ENCODE measurements around the gene NOSIP.
"Not testable (repeated sequence)": the region's sequence is repeated elsewhere in the genome, so short reads cannot be mapped to it uniquely, and the experiment has no call there.

NOSIP gene

GRCh38 chr19:49580264-49581006 is at the start of gene NOSIP:
TSS of gene NOSIP (minus strand) at chr19:49580556. CDS start at chr19:49560691, 19,865 bp downstream.
- peaks cover 4 to 25% (median 21%) of the 10 kb centered on the region in 5 donors for H3K4me1 ChIP-seq (ENCODE audit: control insufficient read depth in 5 of 5, insufficient read depth in 5 of 5, low read length in 5 of 5)
- H3K9me3 ChIP-seq (ENCODE audit: control insufficient read depth in 5 of 5, low read length in 5 of 5): no peaks in the 10 kb centered on the region
- H3K36me3 ChIP-seq (ENCODE audit: control insufficient read depth in 5 of 5, insufficient read depth in 5 of 5, low read length in 5 of 5): peaks cover 0 to 6% (median 4%) of the 10 kb centered on the region in 5 donors
- H3K4me3 ChIP-seq (ENCODE audit: low read depth in 1 of 5, low read length in 5 of 5): peak within 1 kb of the TSS; percentile 70 to 96 (median 75)
- H3K9ac ChIP-seq (ENCODE audit: low read length in 5 of 5): peak within 1 kb of the TSS; percentile 85 to 94 (median 88)
- no peaks in the 10 kb centered on the region for H3K27me3 ChIP-seq (ENCODE audit: control insufficient read depth in 5 of 5, insufficient read depth in 4 of 5, low read length in 5 of 5)
- H3K27ac ChIP-seq (ENCODE audit: low read depth, low read length): peak within 1 kb of the TSS; percentile 87

GRCh38 chr19:49629659-49630058 is 49.3 kb upstream of the NOSIP start:
- no peak overlapping the region for H3K4me3 ChIP-seq (ENCODE audit: low read depth in 1 of 5, low read length in 5 of 5)

GRCh38 chr19:49626226-49626625 is 45.9 kb upstream of the NOSIP start:
- H3K4me1 ChIP-seq (ENCODE audit: control insufficient read depth in 5 of 5, insufficient read depth in 5 of 5, low read length in 5 of 5): peaks cover 6 to 23% (median 16%) of the 10 kb centered on the region in 5 donors
- H3K36me3 ChIP-seq (ENCODE audit: control insufficient read depth in 5 of 5, insufficient read depth in 5 of 5, low read length in 5 of 5): peaks cover 0 to 38% (median 29%) of the 10 kb centered on the region in 5 donors
- no peak overlapping the region for H3K4me3 ChIP-seq (ENCODE audit: low read depth in 1 of 5, low read length in 5 of 5)
- no peak overlapping the region for H3K9ac ChIP-seq (ENCODE audit: low read length in 5 of 5)
- H3K27ac ChIP-seq (ENCODE audit: low read depth, low read length): no peak overlapping the region
- H3K27me3 ChIP-seq (ENCODE audit: control insufficient read depth in 5 of 5, insufficient read depth in 4 of 5, low read length in 5 of 5): no peaks in the 10 kb centered on the region
- no peaks in the 10 kb centered on the region for H3K9me3 ChIP-seq (ENCODE audit: control insufficient read depth in 5 of 5, low read length in 5 of 5)

More at GRCh38 chr19:49629659-49630058, 49.3 kb upstream of the NOSIP start:
- Histone ChIP-seq H3K27ac (ENCODE audit: low read depth, low read length) (no peak overlapping the region), H3K36me3 (ENCODE audit: control insufficient read depth in 5 of 5, insufficient read depth in 5 of 5, low read length in 5 of 5) (peaks cover 0 to 24% (median 19%) of the 10 kb centered on the region in 5 donors), H3K9ac (ENCODE audit: low read length in 5 of 5) (no peak overlapping the region), H3K9me3 (ENCODE audit: control insufficient read depth in 5 of 5, low read length in 5 of 5) (no peaks in the 10 kb centered on the region), H3K4me1 (ENCODE audit: control insufficient read depth in 5 of 5, insufficient read depth in 5 of 5, low read length in 5 of 5) (peaks cover 7 to 29% (median 21%) of the 10 kb centered on the region in 5 donors), H3K27me3 (ENCODE audit: control insufficient read depth in 5 of 5, insufficient read depth in 4 of 5, low read length in 5 of 5) (no peaks in the 10 kb centered on the region)

GRCh38 chr19:49624967-49625910 is 44.9 kb upstream of the NOSIP start:
- no peak overlapping the region for H3K9ac ChIP-seq (ENCODE audit: low read length in 5 of 5)
- H3K9me3 ChIP-seq (ENCODE audit: control insufficient read depth in 5 of 5, low read length in 5 of 5): no peaks in the 10 kb centered on the region
- peaks cover 0 to 44% (median 30%) of the 10 kb centered on the region in 5 donors for H3K36me3 ChIP-seq (ENCODE audit: control insufficient read depth in 5 of 5, insufficient read depth in 5 of 5, low read length in 5 of 5)
- no peak overlapping the region for H3K4me3 ChIP-seq (ENCODE audit: low read depth in 1 of 5, low read length in 5 of 5)
- H3K27me3 ChIP-seq (ENCODE audit: control insufficient read depth in 5 of 5, insufficient read depth in 4 of 5, low read length in 5 of 5): no peaks in the 10 kb centered on the region
- peaks cover 0 to 16% (median 9%) of the 10 kb centered on the region in 5 donors for H3K4me1 ChIP-seq (ENCODE audit: control insufficient read depth in 5 of 5, insufficient read depth in 5 of 5, low read length in 5 of 5)
- no peak overlapping the region for H3K27ac ChIP-seq (ENCODE audit: low read depth, low read length)

- H3K9ac ChIP-seq (ENCODE audit: low read length in 5 of 5); H3K27me3 ChIP-seq (ENCODE audit: control insufficient read depth in 5 of 5, insufficient read depth in 4 of 5, low read length in 5 of 5); H3K4me3 ChIP-seq (ENCODE audit: low read depth in 1 of 5, low read length in 5 of 5); H3K27ac ChIP-seq (ENCODE audit: low read depth, low read length); H3K9me3 ChIP-seq (ENCODE audit: control insufficient read depth in 5 of 5, low read length in 5 of 5): not testable (repeated sequence)
- peaks cover 0 to 67% (median 47%) of the 10 kb centered on the region in 5 donors for H3K36me3 ChIP-seq (ENCODE audit: control insufficient read depth in 5 of 5, insufficient read depth in 5 of 5, low read length in 5 of 5)
- H3K4me1 ChIP-seq (ENCODE audit: control insufficient read depth in 5 of 5, insufficient read depth in 5 of 5, low read length in 5 of 5): peaks cover 0 to 29% (median 16%) of the 10 kb centered on the region in 5 donors
Measured at GRCh38 chr19:49617860-49618259, 37.5 kb upstream of the NOSIP start.

GRCh38 chr19:49616945-49617344 is 36.6 kb upstream of the NOSIP start:
- Histone ChIP-seq H3K27me3 (ENCODE audit: control insufficient read depth in 5 of 5, insufficient read depth in 4 of 5, low read length in 5 of 5) (no peaks in the 10 kb centered on the region), H3K4me3 (ENCODE audit: low read depth in 1 of 5, low read length in 5 of 5) (no peak overlapping the region), H3K27ac (ENCODE audit: low read depth, low read length) (no peak overlapping the region), H3K9me3 (ENCODE audit: control insufficient read depth in 5 of 5, low read length in 5 of 5) (no peaks in the 10 kb centered on the region), H3K4me1 (ENCODE audit: control insufficient read depth in 5 of 5, insufficient read depth in 5 of 5, low read length in 5 of 5) (peaks cover 0 to 32% (median 23%) of the 10 kb centered on the region in 5 donors), H3K9ac (ENCODE audit: low read length in 5 of 5) (no peak overlapping the region), H3K36me3 (ENCODE audit: control insufficient read depth in 5 of 5, insufficient read depth in 5 of 5, low read length in 5 of 5) (peaks cover 0 to 68% (median 46%) of the 10 kb centered on the region in 5 donors)

GRCh38 chr19:49616532-49616931 is 36.2 kb upstream of the NOSIP start:
- Histone ChIP-seq H3K9ac (ENCODE audit: low read length in 5 of 5) (no peak overlapping the region), H3K9me3 (ENCODE audit: control insufficient read depth in 5 of 5, low read length in 5 of 5) (no peaks in the 10 kb centered on the region), H3K27ac (ENCODE audit: low read depth, low read length) (no peak overlapping the region), H3K4me1 (ENCODE audit: control insufficient read depth in 5 of 5, insufficient read depth in 5 of 5, low read length in 5 of 5) (peaks cover 0 to 28% (median 24%) of the 10 kb centered on the region in 5 donors), H3K27me3 (ENCODE audit: control insufficient read depth in 5 of 5, insufficient read depth in 4 of 5, low read length in 5 of 5) (no peaks in the 10 kb centered on the region), H3K36me3 (ENCODE audit: control insufficient read depth in 5 of 5, insufficient read depth in 5 of 5, low read length in 5 of 5) (peaks cover 0 to 64% (median 42%) of the 10 kb centered on the region in 5 donors), H3K4me3 (ENCODE audit: low read depth in 1 of 5, low read length in 5 of 5) (no peak overlapping the region)

- peaks cover 0 to 60% (median 42%) of the 10 kb centered on the region in 5 donors for H3K36me3 ChIP-seq (ENCODE audit: control insufficient read depth in 5 of 5, insufficient read depth in 5 of 5, low read length in 5 of 5)
- no peak overlapping the region for H3K9ac ChIP-seq (ENCODE audit: low read length in 5 of 5)
- H3K9me3 ChIP-seq (ENCODE audit: control insufficient read depth in 5 of 5, low read length in 5 of 5): no peaks in the 10 kb centered on the region
- H3K4me1 ChIP-seq (ENCODE audit: control insufficient read depth in 5 of 5, insufficient read depth in 5 of 5, low read length in 5 of 5): peaks cover 0 to 25% (median 24%) of the 10 kb centered on the region in 5 donors
- no peaks in the 10 kb centered on the region for H3K27me3 ChIP-seq (ENCODE audit: control insufficient read depth in 5 of 5, insufficient read depth in 4 of 5, low read length in 5 of 5)
- no peak overlapping the region for H3K4me3 ChIP-seq (ENCODE audit: low read depth in 1 of 5, low read length in 5 of 5)
- H3K27ac ChIP-seq (ENCODE audit: low read depth, low read length): no peak overlapping the region
Measured at GRCh38 chr19:49615861-49616260, 35.5 kb upstream of the NOSIP start.

GRCh38 chr19:49614096-49614833 is 33.9 kb upstream of the NOSIP start:
- Histone ChIP-seq H3K4me1 (ENCODE audit: control insufficient read depth in 5 of 5, insufficient read depth in 5 of 5, low read length in 5 of 5) (peaks cover 0 to 28% (median 25%) of the 10 kb centered on the region in 5 donors), H3K4me3 (ENCODE audit: low read depth in 1 of 5, low read length in 5 of 5) (peak overlapping the region in 1 of 5 donors; percentile 22), H3K36me3 (ENCODE audit: control insufficient read depth in 5 of 5, insufficient read depth in 5 of 5, low read length in 5 of 5) (peaks cover 0 to 61% (median 44%) of the 10 kb centered on the region in 5 donors), H3K27me3 (ENCODE audit: control insufficient read depth in 5 of 5, insufficient read depth in 4 of 5, low read length in 5 of 5) (no peaks in the 10 kb centered on the region), H3K9ac (ENCODE audit: low read length in 5 of 5) (peak overlapping the region in 2 of 5 donors; percentile 5 to 30), H3K27ac (ENCODE audit: low read depth, low read length) (peak overlapping the region; percentile 68), H3K9me3 (ENCODE audit: control insufficient read depth in 5 of 5, low read length in 5 of 5) (no peaks in the 10 kb centered on the region)

Data from subcutaneous abdominal adipose tissue (tissue), 5 donors.